A673 (cell line): Measurements from ENCODE around the gene PLB1.

Experiments
- EZH2 ChIP-seq: fragments of 200-600 bp; sonication (generic); IDR thresholded peaks from 2 replicates; pipeline ENCODE4 v1.6.1; 2017; ENCODE audit warnings: borderline replicate concordance, low read depth, mild to moderate bottlenecking, mixed read lengths, antibody characterized with exemption, low read length; ENCODE audit not compliant: poor library complexity, severe bottlenecking
- TF ChIP-seq, protein P1 (sequence below): fragments of 300-800, 200-600 bp; sonication (generic); conservative IDR thresholded peaks from 2 replicates; pipeline ENCODE4 v1.5.1; 2017; ENCODE audit warnings: low read depth, mild to moderate bottlenecking, antibody characterized with exemption, low read length, moderate library complexity, mixed read lengths

GRCh38 chr2:28565033-28565432, 69.2 kb downstream of the PLB1 start:
- TF ChIP-seq, protein P1, sequence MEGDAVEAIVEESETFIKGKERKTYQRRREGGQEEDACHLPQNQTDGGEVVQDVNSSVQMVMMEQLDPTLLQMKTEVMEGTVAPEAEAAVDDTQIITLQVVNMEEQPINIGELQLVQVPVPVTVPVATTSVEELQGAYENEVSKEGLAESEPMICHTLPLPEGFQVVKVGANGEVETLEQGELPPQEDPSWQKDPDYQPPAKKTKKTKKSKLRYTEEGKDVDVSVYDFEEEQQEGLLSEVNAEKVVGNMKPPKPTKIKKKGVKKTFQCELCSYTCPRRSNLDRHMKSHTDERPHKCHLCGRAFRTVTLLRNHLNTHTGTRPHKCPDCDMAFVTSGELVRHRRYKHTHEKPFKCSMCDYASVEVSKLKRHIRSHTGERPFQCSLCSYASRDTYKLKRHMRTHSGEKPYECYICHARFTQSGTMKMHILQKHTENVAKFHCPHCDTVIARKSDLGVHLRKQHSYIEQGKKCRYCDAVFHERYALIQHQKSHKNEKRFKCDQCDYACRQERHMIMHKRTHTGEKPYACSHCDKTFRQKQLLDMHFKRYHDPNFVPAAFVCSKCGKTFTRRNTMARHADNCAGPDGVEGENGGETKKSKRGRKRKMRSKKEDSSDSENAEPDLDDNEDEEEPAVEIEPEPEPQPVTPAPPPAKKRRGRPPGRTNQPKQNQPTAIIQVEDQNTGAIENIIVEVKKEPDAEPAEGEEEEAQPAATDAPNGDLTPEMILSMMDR, result no peak
- TF ChIP-seq EZH2, result no peak
